Mucosa of descending colon (tissue), 3 donors: ENCODE results near the gene UBA6. TPM values are rescaled to one million over a fixed set of nuclear protein-coding genes. Genes with fewer than 3 reads are reported as not detected.

ENCODE experiments used
- ATAC-seq: fragments of 200-7000 bp; cut with Tn5 transposase; one replicate; pipeline ENCODE4 v1.9.1; 2020; ENCODE audit warnings: mild to moderate bottlenecking, moderate library complexity
- DNase-seq, 3 donors: peaks; one replicate each; pipeline ENCODE4 v3.0.0-alpha.2; 2020
- H3K36me3 ChIP-seq: fragments of 200-600 bp; one replicate; pipeline ENCODE4 v1.8.0; 2021; ENCODE audit warnings: low read depth, mild to moderate bottlenecking
- H3K4me1 ChIP-seq: fragments of 200-600 bp; one replicate; pipeline ENCODE4 v1.8.0; 2021; ENCODE audit warnings: low read depth, mild to moderate bottlenecking
- H3K4me3 ChIP-seq: fragments of 200-600 bp; one replicate; pipeline ENCODE4 v1.8.0; 2021; ENCODE audit warnings: mild to moderate bottlenecking
- H3K9me3 ChIP-seq: fragments of 200-600 bp; one replicate; pipeline ENCODE4 v1.8.0; 2021; ENCODE audit warnings: mild to moderate bottlenecking
- CTCF ChIP-seq: fragments of 200-600 bp; IDR thresholded peaks from one replicate; pipeline ENCODE4 v1.8.0; 2022; ENCODE audit warnings: antibody characterized with exemption, mild to moderate bottlenecking
- intact Hi-C, 2 donors: fragments of 100-400 bp; cut with DNase I in 1 of 2; cut with micrococcal nuclease in 1 of 2; formaldehyde crosslinking; loops; one replicate each; pipeline versions ENCODE4 v1.11.0 to v1.11.1; 2022; cut with DNase I, micrococcal nuclease
- total RNA-seq, 3 donors: library from RNA; stranded (reverse); fragmentation: NEBNext Ultra II Directional in 2 of 3; extraction: Animal tissue kit (Norgen Biotek cat#: 25700) in 2 of 3; gene quantifications; one replicate each; pipeline versions ENCODE4 v1.2.1 to v1.2.4, GENCODE V29; 2021 to 2023
- donor health status: DM: no; HTN: no; CAD: no; lungs with moderate emphysema.
- donor health status: DM: no; HTN: no; CAD: no.
- donor health status: DM: no; HTN: yes; CAD: no.

The UBA6 gene
- total RNA-seq, 3 donors from 2014 or later = 35.1 to 49.2 (median 47.9) TPM

GRCh38 chr4:67680581-67681222 is 20.3 kb downstream of the UBA6 start:
- no peak overlapping the region for H3K4me3 ChIP-seq
- ATAC-seq (peak; percentile 51), DNase-seq (no peak)
- H3K9me3 ChIP-seq = no peaks in the 10 kb centered on the region
- no peaks in the 10 kb centered on the region for H3K4me1 ChIP-seq
- no peak for TF ChIP-seq CTCF
- H3K36me3 ChIP-seq = peaks cover under 1% of the 10 kb centered on the region
- intact Hi-C loops = no loop called here

- intact Hi-C loops = no loop called here
- H3K4me1 ChIP-seq = no peaks in the 10 kb centered on the region
- no peak for TF ChIP-seq CTCF
- H3K9me3 ChIP-seq = no peaks in the 10 kb centered on the region
- H3K4me3 ChIP-seq = no peak overlapping the region
- DNase-seq (no peak), ATAC-seq (no peak)
- peaks cover 3% of the 10 kb centered on the region for H3K36me3 ChIP-seq
These were observed 22.3 kb downstream of the UBA6 start for GRCh38 chr4:67678612-67679011.

GRCh38 chr4:67674098-67674497 is 26.9 kb downstream of the UBA6 start:
- ATAC-seq (no peak), DNase-seq (no peak)
- H3K36me3 ChIP-seq = peaks cover 3% of the 10 kb centered on the region
- no peaks in the 10 kb centered on the region for H3K9me3 ChIP-seq
- TF ChIP-seq CTCF = no peak
- intact Hi-C loops = no loop called here
- no peak overlapping the region for H3K4me3 ChIP-seq
- no peaks in the 10 kb centered on the region for H3K4me1 ChIP-seq

DNA sequence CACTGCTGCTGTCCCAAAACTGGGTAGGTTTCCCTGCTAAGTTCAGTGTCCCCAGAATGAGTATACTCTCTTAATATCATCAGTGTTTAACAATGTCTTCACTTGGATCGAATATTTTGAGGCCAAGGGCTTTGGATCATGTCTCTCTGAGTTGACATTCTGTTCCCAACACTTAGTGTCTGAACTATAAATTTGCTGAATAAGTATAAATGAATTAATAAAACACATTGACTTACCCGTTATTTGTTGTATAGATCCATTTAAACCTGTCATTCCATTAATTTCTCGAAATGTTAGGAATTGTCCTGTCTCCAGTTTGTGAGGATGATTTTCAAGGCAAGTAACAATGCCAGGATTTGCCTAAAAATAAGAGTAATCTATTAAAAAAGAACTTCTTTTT is 32.6 kb downstream of the UBA6 start:
- Histone ChIP-seq H3K36me3 (no peaks in the 10 kb centered on the region), H3K9me3 (no peaks in the 10 kb centered on the region), H3K4me3 (no peak overlapping the region), H3K4me1 (no peaks in the 10 kb centered on the region)
- no peak for TF ChIP-seq CTCF
- DNase-seq (no peak), ATAC-seq (no peak)
- intact Hi-C loops = no loop called here

DNA sequence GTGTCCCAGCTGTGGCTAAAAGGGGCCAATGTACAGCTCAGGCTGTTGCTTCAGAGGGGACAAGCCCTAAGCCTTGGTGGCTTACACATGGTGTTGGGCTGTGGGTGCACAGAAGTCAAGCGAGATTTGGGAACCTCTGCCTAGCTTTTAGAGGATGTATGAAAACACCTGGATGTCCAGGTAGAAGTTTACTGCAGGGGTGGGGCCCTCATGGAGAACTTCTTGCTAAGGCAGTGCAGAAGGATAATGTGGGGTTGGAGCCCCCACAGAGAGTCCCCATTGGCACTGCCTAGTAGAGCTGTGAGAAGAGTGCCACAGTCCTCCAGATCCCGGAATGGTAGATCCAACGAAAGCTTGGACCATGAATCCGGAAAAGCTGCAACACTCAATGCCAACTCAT is 40.5 kb downstream of the UBA6 start:
- intact Hi-C loops = no loop called here
- H3K4me3 ChIP-seq = no peak overlapping the region
- TF ChIP-seq CTCF = no peak
- ATAC-seq (no peak), DNase-seq (no peak)
- no peaks in the 10 kb centered on the region for H3K4me1 ChIP-seq
- peaks cover 12% of the 10 kb centered on the region for H3K9me3 ChIP-seq
- H3K36me3 ChIP-seq = peaks cover 12% of the 10 kb centered on the region

GRCh38 chr4:67659065-67659464 is 41.9 kb downstream of the UBA6 start:
- intact Hi-C loops = no loop called here
- ATAC-seq (no peak), DNase-seq (no peak)
- TF ChIP-seq CTCF = no peak
- peaks cover 12% of the 10 kb centered on the region for H3K36me3 ChIP-seq
- H3K4me1 ChIP-seq = no peaks in the 10 kb centered on the region
- H3K4me3 ChIP-seq = no peak overlapping the region
- H3K9me3 ChIP-seq = peaks cover 12% of the 10 kb centered on the region
